HG02840 (cell line): ENCODE results near the gene MGA.

ENCODE experiments used
- ATAC-seq: cut with Tn5 transposase; IDR thresholded peaks from one replicate; pipeline ENCODE4 v1.9.1; 2021; ENCODE audit warnings: mild to moderate bottlenecking, moderate library complexity, moderate number of reproducible peaks; ENCODE audit not compliant: unreplicated experiment, low FRiP score

The MGA gene

GRCh38 chr15:41801850-41802455 lies 141.7 kb downstream of the MGA start:
- no peak for ATAC-seq

DNA sequence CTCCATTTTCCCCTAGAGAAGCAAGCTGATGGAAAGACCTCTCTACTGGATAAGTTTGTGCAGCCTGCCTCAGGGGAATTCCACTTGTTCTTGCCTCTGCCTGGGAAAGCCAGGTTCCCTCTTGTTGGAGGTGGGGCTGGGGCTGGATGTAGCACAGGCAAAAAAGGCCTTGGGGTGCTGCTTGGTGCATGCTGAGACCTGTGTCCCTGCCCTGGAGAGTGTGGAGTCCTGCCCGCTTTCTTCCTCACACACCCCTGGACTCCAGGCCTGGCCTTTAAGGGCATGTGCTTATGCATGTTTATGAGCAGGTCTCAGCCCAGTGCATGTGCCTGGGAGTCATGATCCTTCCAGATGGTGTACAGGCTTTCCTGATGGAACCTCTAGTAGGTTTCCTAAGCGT lies 144.2 kb downstream of the MGA start:
- ATAC-seq = no peak

DNA sequence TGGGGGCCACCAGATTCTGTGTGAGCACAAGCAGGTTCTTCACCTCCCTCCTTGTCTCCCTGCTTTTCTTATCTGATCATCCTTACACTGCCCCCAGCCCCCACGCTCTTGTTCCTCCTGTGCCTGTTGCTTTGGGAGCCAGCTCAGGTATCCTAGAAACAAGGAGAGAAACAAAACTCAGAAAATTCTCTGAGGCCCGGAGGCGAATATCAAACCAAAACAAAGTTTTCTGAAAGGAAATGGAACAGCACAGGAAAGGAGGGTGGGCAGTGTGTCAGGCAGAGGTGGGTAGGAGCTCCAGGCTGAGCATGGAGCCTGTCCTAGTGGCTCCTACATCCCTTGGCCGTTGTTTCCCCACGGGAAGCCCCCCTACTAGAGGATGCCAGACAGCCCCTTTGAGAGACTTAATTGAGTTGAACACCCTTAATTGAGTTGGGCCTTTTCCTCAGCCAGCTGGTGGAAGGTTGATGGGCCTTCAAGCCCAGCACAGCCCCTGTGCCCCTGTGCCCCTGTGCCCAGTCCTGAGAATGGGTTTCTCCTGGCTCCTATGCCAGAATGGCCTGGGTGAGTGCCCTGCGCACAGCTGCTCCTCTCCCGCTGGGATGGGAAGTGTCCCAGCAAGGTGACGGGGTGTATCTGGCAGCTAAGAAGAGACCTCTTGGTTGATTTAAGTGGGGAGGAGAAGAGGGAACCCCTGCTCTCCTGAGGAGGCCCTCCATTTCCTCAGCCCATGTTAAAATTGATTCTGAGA lies 144.9 kb downstream of the MGA start:
- ATAC-seq = no peak

DNA sequence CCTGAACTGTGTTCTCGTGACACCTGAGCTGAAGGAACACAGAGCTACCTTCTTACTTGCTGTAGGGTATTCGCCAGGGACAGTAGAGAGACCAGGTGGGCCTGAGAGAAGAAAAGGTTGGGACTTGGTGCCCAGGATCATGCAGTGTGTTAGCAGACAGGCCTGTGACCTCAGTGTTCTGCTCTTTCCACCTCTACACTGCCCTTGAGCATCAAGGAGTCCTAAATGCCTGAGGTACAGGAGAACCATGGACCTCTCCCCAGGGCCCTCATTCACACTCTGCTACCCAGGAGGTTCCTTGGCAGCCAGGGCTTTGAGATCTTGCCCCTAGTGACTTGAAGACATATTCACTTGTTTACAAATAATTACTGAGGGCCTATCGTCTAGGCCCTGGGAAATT lies 145.5 kb downstream of the MGA start:
- no peak for ATAC-seq

- no peak for ATAC-seq
These were observed 146.3 kb downstream of the MGA start for GRCh38 chr15:41806291-41807181.

DNA sequence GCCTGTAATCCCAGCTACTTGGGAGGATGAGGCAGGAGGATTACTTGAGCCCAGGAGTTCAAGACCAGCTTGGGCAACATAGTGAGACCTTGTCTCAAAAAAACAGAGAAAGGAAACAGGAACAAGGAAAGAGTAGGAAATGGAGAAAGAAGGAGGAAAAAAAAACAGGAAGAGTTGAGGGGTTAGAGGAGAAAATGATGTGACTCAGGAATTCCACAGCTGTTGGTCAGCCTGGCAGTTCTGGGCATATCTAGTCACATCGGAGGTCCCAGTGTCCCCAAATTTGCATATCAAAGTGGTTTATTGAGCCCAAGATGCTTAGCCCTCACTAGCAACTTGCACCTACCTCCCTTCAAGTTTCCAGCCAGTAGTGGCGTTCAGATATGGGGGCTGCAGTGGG lies 148.9 kb downstream of the MGA start:
- no peak for ATAC-seq

- no peak for ATAC-seq
These were observed 149.5 kb downstream of the MGA start for GRCh38 chr15:41809526-41810220.

DNA sequence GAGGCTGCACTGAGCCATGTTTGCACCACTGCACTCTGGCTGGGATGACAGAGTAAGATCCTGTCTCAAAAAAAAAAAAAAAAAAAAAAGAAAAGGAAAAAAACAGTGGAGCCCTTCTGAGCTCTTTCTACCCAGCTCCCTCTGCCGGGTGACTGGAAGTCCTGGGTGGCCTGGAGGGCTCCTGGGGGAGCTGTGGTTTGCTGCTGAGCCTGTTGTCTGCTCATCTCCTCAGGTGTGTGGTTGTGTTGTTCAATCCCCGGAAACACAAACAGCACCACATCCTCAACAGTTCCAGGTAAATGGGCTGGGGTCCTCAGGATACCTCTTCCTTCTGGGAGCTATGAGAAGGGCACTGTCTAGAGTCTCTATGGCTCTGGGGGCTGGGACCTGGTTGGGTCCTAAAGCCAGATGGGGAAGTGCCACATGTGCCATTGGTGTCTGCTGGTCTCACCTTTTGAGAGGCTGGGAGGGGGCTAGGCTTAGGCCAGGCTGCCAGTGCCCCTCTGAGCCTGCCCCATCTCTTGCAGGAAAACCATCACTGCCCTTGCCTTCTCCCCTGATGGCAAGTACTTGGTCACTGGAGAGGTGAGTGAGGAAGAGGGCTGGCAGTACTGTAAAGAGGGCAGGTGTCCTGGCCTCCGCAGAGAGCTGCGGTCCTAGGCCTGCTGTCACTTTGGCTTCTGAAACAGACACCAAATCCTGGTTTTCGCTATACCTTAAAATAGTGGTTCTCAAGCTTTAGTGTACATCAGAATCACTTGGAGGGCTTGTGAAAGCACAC lies 150.6 kb downstream of the MGA start:
- no peak for ATAC-seq

DNA sequence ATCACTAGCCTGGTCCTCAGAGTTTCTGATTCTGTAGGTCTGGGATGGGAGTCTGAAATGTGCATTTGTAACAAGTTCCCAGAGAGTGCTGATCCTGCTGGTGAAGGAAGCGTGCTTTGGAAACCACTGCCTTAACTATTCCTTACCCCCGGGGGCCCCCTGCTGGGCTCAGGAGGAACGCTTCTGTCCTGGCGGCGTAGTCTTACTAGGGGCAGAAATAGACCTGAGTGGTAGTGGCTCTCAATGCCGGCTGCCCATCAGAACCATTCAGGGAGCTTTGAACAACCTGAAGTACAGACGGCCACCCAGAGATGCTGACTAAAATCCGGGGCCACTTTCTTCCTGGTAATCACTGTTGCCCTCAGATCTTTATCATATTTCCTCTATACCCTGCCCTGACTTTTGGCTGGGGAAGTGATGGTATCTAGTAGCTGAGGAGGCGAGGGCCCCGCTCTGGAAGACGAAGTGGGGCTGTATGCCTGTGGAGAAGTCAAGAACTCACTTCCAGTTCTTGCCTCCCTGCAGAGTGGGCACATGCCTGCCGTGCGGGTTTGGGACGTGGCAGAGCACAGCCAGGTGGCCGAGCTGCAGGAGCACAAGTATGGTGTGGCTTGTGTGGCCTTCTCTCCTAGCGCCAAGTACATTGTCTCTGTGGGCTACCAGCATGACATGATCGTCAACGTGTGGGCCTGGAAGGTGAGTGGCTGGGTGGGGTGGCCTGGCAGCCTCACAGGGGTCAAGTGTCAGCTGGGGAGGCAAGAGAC lies 151.4 kb downstream of the MGA start:
- ATAC-seq = no peak

- no peak for ATAC-seq
These were observed 152.7 kb downstream of the MGA start for GRCh38 chr15:41812820-41813375.

- no peak for ATAC-seq
These were observed 153.2 kb downstream of the MGA start for GRCh38 chr15:41813426-41813825.

DNA sequence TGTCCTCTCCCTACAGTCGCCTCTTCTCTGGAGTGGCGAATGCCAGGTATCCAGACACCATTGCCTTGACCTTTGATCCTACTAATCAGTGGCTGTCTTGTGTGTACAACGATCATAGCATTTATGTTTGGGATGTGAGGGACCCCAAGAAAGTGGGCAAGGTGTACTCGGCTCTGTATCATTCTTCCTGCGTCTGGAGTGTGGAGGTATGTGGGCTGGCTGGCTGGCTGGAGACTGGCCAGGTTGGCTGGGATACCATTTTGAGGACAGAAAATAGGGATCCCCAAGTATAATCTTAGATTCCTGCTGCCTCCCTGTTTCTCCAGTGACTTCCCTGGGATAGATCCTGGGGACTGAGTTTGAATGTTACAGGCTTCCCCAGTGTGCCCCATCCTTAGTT lies 154.3 kb downstream of the MGA start:
- ATAC-seq = no peak

- ATAC-seq = no peak
These were observed 156.6 kb downstream of the MGA start for GRCh38 chr15:41816788-41817187.

DNA sequence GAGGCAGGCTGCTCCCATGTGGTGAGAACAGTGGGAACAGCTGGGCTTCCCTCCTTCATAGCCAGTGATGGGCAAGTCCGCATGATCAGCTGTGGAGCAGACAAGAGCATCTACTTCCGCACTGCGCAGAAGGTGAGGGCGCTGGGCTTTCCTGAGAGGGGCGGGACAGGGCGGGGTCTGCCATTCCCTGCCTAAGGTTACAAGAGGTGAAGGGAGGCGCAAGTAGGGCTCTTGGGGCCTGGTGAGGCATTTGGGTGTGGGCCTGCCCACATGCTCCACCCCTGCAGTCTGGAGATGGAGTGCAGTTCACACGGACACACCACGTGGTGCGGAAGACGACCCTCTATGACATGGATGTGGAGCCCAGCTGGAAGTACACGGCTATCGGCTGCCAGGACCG lies 157.1 kb downstream of the MGA start:
- ATAC-seq = no peak

DNA sequence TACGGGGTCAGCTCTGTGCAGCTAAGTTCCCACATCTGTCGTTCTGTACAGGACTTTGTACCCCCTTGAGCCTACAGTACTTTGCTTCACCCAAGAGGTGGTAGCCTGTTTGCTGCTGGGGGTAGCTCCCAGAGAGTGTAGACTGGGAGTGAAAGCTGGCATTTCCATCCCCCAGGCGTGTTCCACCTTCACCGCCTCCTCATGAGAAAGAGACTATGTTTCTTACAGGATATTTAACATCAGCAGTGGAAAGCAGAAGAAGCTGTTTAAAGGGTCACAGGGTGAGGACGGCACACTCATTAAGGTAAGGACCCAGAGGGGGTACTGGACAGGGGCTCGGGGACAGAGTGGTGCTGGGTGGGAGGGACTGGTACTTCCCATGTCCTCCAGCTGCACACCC lies 157.6 kb downstream of the MGA start:
- no peak for ATAC-seq

DNA sequence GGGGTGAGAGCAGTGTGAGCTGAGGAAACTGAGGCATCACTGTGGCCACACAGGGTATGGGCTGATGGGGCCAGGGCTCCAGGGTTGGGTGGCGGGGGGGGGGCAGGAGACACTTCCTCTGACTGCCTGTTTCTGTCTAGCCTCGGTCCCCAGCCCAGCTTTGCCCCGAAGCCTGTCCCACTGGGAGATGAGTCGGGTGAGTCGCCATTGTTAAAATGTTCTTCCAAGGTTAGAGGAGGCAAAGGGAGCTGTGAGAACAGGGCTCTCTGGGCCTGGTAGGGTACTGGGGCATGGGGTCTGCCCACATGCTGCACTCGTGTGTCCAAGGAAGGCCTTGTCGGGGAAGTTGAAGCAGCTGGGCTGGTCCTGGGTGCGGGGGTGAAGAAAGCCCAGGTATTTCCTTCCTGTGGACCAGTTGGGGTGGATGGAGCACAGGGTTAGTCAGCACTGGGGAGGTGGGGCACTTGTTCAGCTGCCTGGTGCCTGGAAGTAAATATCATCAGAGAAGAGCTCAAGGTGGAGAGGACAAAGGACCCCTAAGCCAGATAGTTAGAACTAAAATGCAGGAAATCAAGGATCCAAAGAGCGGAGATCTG lies 159.3 kb downstream of the MGA start:
- ATAC-seq = no peak

DNA sequence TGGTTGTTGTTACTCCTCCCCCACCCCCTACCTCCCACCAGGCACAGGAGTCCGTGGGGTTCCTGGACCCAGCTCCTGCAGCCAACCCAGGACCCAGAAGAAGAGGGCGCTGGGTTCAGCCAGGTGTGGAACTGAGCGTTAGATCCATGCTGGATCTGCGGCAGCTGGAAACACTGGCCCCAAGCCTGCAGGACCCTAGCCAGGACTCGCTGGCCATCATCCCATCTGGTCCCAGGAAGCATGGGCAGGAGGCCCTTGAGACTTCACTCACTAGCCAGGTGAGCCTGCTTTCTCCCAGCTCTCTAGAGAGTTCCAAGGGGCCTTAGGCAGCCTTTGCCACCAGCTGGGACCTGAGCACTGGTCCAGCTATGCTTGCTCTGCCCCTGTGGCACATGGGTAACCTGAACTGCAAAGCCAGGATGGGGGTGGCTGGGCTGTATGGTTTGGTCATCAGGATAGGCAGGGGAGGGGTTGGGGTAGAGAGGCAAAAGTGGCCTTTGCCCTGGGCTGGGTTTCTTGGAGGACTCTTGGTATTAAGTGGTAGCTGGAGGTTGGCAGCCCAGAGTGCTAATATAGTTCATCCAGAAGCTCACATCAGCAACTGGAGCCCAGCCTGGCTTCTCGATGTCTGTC lies 160.7 kb downstream of the MGA start:
- no peak for ATAC-seq

GRCh38 chr15:41821831-41822230 lies 161.6 kb downstream of the MGA start:
- ATAC-seq = no peak
